Caco-2 (cell line): ENCODE measurements around the gene ACADVL. TPM values are rescaled to one million over a fixed set of nuclear protein-coding genes. Genes with fewer than 3 reads are reported as not detected.
A peak's percentile ranks its signal among the peaks of the same experiment; 100 is the strongest.

Experiments
- BruUV-seq: library from RNA; stranded (reverse); fragments of 400-500 nt; replicated peaks from 2 replicates; lab custom pipeline; 2021; lab: Mats Ljungman, UMichigan
- CTCF ChIA-PET: fragments of 300-600 bp; sonication (Branson Sonifier 250); formaldehyde crosslinking; loops from one replicate; lab custom pipeline; 2022; ENCODE audit warnings: antibody characterized with exemption; lab: Charles Lee
- POLR2A ChIA-PET: fragments of 300-600 bp; sonication (Branson Sonifier 250); formaldehyde crosslinking; loops from one replicate; lab custom pipeline; 2022; ENCODE audit warnings: antibody characterized with exemption; lab: Charles Lee
- DNase-seq, 2 experiments: peaks; one replicate each; pipeline versions ENCODE4 v3.0.0 to v3.0.0-alpha.2; 2020 to 2022
- H3K27me3 ChIP-seq: replicated peaks from 2 replicates; pipeline ENCODE4 v1.6.0; 2011; ENCODE audit warnings: low read length; ENCODE audit not compliant: control insufficient read depth, insufficient read depth
- H3K36me3 ChIP-seq: 2 replicates; pipeline ENCODE4 v1.5.1; 2011; ENCODE audit warnings: low read length; ENCODE audit not compliant: control insufficient read depth, insufficient read depth
- H3K4me1 ChIP-seq: fragments of 250-450 bp; sonication (Bioruptor Pico); 2 replicates; pipeline ENCODE4 v1.5.1; 2020; ENCODE audit warnings: mild to moderate bottlenecking
- H3K4me3 ChIP-seq: 2 replicates; pipeline ENCODE4 v1.5.1; 2011; ENCODE audit warnings: low read depth, mild to moderate bottlenecking, control low read depth, low read length
- H3K9me3 ChIP-seq: fragments of 250-450 bp; sonication (Bioruptor Pico); 2 replicates; pipeline ENCODE4 v1.5.1; 2020; ENCODE audit warnings: mild to moderate bottlenecking, moderate library complexity
- H3K27ac Mint-ChIP-seq: one replicate; pipeline ENCODE4 v1.8.0; 2022; ENCODE audit warnings: mixed read lengths; ENCODE audit not compliant: unreplicated experiment
- H3K27me3 Mint-ChIP-seq: one replicate; pipeline ENCODE4 v1.8.0; 2022; ENCODE audit warnings: mixed read lengths; ENCODE audit not compliant: insufficient read depth, unreplicated experiment
- H3K36me3 Mint-ChIP-seq: one replicate; pipeline ENCODE4 v1.8.0; 2022; ENCODE audit warnings: mild to moderate bottlenecking, mixed read lengths; ENCODE audit not compliant: insufficient read depth, unreplicated experiment
- H3K4me1 Mint-ChIP-seq: one replicate; pipeline ENCODE4 v1.8.0; 2022; ENCODE audit warnings: low read depth, mixed read lengths; ENCODE audit not compliant: unreplicated experiment
- H3K4me3 Mint-ChIP-seq: one replicate; pipeline ENCODE4 v1.8.0; 2022; ENCODE audit warnings: mild to moderate bottlenecking, moderate library complexity, mixed read lengths; ENCODE audit not compliant: unreplicated experiment
- H3K9me3 Mint-ChIP-seq: one replicate; pipeline ENCODE4 v1.8.0; 2022; ENCODE audit warnings: mixed read lengths; ENCODE audit not compliant: unreplicated experiment
- CTCF ChIP-seq, 2 experiments: fragments of 200-600 bp in 1 of 2; IDR thresholded peaks; 1 replicate in 1 of 2; 2 replicates in 1 of 2; pipeline versions ENCODE4 v1.5.1 to v1.8.0; 2011 to 2022; ENCODE audit warnings: antibody characterized with exemption in 1 of 2, control low read depth in 1 of 2, inconsistent platforms in 1 of 2, low read depth in 1 of 2, low read length in 1 of 2, mild to moderate bottlenecking in 1 of 2, moderate library complexity in 1 of 2; ENCODE audit not compliant: insufficient read depth in 1 of 2, severe bottlenecking in 1 of 2, unreplicated experiment in 1 of 2
- intact Hi-C: fragments of 100-400 bp; cut with micrococcal nuclease; formaldehyde crosslinking; loops from one replicate; pipeline ENCODE4 v1.10.0; 2022; ENCODE audit not compliant: unreplicated experiment
- total RNA-seq: library from RNA; stranded (reverse); gene quantifications from 2 replicates; pipeline ENCODE4 v1.2.3, GENCODE V29; 2022

Gene ACADVL
- total RNA-seq, 1 experiment from 2014 or later, result 133 TPM

DNA sequence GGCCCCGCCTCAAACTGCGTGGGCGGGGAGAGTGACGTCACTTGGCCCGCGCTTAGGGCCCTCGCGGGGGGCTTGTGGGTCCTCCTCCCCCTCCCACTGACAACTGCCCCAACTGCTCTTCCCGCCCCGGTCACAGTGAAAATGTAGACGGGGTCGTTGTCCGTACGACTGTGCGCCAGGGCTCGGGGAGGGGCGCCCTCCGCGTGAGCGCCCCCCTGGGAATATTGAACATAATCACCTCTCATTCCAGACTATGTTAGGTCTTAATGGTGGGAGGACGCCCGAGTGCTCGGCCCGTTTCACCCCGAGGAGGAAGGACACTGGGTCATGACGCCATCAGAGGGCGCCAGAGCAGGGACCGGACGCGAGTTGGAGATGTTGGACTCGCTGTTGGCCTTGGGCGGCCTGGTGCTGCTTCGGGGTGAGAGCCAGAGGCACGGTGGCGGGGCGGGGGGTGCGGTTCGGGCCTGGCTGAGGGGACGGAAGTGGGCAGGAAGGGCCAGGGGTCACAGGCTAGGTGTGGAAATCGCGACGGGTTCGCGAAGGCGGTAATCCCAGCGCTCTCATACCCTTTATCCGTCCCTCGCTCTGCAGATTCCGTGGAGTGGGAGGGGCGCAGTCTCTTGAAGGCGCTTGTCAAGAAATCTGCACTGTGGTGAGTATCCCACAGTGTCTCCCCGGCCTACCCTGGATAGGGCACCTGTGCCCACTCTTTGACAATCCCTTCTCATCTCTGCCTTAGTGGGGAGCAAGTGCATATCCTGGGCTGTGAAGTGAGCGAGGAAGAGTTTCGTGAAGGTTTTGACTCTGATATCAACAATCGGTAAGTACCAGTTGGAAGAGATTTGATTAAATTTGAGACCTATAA, 32.7 kb downstream of the ACADVL start, which contains the start of gene ELP5:
Gene ELP5 (plus strand): TSS at position 40 of the 868 bp plus-strand sequence. CDS start 336 bp downstream, at position 376.
- peak within 1 kb of the TSS; percentile 88 for H3K4me3 Mint-ChIP-seq
- ChIA-PET CTCF (interaction anchor here (1.0 kb wide), 1 partner anchor 11 kb away, joined by 3 read pairs; no protein-coding TSS in a partner anchor), POLR2A (interaction anchor here (1.0 kb wide), 1 partner anchor 10 kb away, joined by 3 read pairs; the partner anchor contains the start of gene GABARAP)
- H3K36me3 ChIP-seq, result no peaks in the 10 kb centered on the region
- no peaks in the 10 kb centered on the region for H3K27me3 Mint-ChIP-seq
- peaks cover 11% of the 10 kb centered on the region for H3K4me1 Mint-ChIP-seq
- H3K9me3 ChIP-seq, result no peaks in the 10 kb centered on the region
- intact Hi-C loops, result loop anchor here (1.0 kb wide), 1 partner anchor 13 kb away; the partner anchor contains the start of gene PHF23
- H3K27me3 ChIP-seq, result no peaks in the 10 kb centered on the region
- H3K9me3 Mint-ChIP-seq, result no peaks in the 10 kb centered on the region
- no peaks in the 10 kb centered on the region for H3K4me1 ChIP-seq
- no peak for TF ChIP-seq CTCF (IDR thresholded peaks at IDR 0.05; ENCODE audit: insufficient read depth in 1 of 2, low read depth in 1 of 2, low read length in 1 of 2, severe bottlenecking in 1 of 2, unreplicated experiment in 1 of 2)
- DNase-seq, result peak; percentile 88 to 93
- peak within 1 kb of the TSS; percentile 70 for H3K4me3 ChIP-seq
- peak within 1 kb of the TSS; percentile 98 for H3K27ac Mint-ChIP-seq
- BruUV-seq, result no TSS peak
- H3K36me3 Mint-ChIP-seq, result peaks cover 66% of the 10 kb centered on the region

DNA sequence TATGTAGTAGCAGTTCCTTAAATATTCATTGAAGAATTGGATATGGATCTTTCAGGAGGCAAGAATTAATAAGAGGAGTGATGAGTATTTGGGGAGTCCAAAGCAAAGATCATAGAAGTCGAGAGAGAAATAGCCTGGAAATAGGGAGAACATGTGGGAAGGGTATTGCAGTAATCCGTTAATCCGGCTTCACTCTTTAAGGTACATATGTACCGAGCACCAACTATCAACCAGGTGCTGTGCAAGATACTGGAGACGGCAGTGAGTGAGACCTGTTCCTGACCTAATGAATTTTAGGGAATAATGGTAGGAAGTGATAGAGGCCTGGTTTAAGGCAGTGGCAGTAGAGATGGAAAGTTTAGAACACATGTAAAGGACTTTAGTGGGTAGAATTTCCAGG, 33.3 kb downstream of the ACADVL start:
- TSS peak; percentile 76 for BruUV-seq
- Histone ChIP-seq H3K4me3 (peak overlapping the region; percentile 70), H3K9me3 (no peaks in the 10 kb centered on the region), H3K27me3 (no peaks in the 10 kb centered on the region), H3K36me3 (no peaks in the 10 kb centered on the region), H3K4me1 (no peaks in the 10 kb centered on the region)
- CTCF ChIA-PET, result no interaction called here
- TF ChIP-seq CTCF (IDR thresholded peaks at IDR 0.05; ENCODE audit: insufficient read depth in 1 of 2, low read depth in 1 of 2, low read length in 1 of 2, severe bottlenecking in 1 of 2, unreplicated experiment in 1 of 2), result no peak
- Mint-ChIP-seq H3K27ac (peak overlapping the region; percentile 98), H3K36me3 (peaks cover 73% of the 10 kb centered on the region), H3K9me3 (no peaks in the 10 kb centered on the region), H3K27me3 (no peaks in the 10 kb centered on the region), H3K4me3 (peak overlapping the region; percentile 88), H3K4me1 (peaks cover 11% of the 10 kb centered on the region)
- no peak for DNase-seq
- POLR2A ChIA-PET, result no interaction called here
- intact Hi-C loops, result no loop called here

- H3K4me1 ChIP-seq, result peaks cover 9% of the 10 kb centered on the region
- H3K36me3 ChIP-seq, result no peaks in the 10 kb centered on the region; the same call in 1 of the 2 replicates
- no peak for TF ChIP-seq CTCF (IDR thresholded peaks at IDR 0.05; ENCODE audit: insufficient read depth in 1 of 2, low read depth in 1 of 2, low read length in 1 of 2, severe bottlenecking in 1 of 2, unreplicated experiment in 1 of 2)
- H3K4me3 ChIP-seq, result no peak overlapping the region
- H3K27ac Mint-ChIP-seq, result no peak overlapping the region
- POLR2A ChIA-PET, result no interaction called here
- H3K4me3 Mint-ChIP-seq, result no peak overlapping the region
- H3K9me3 Mint-ChIP-seq, result no peaks in the 10 kb centered on the region
- no TSS peak for BruUV-seq
- H3K4me1 Mint-ChIP-seq, result peaks cover 11% of the 10 kb centered on the region
- DNase-seq, result no peak
- CTCF ChIA-PET, result no interaction called here
- H3K36me3 Mint-ChIP-seq, result peaks cover 75% of the 10 kb centered on the region
- H3K9me3 ChIP-seq, result no peaks in the 10 kb centered on the region
- H3K27me3 ChIP-seq, result no peaks in the 10 kb centered on the region
- intact Hi-C loops, result no loop called here
- no peaks in the 10 kb centered on the region for H3K27me3 Mint-ChIP-seq
Observed at GRCh38 chr17:7254511-7254910, 34.8 kb downstream of the ACADVL start.
